GM23338 (cell line): ENCODE results near the gene NTM. TPM values are rescaled to one million over a fixed set of nuclear protein-coding genes. Genes with fewer than 3 reads are reported as not detected.
A peak's percentile ranks its signal among the peaks of the same experiment; 100 is the strongest.

Experiments
- ATAC-seq: fragments of 200-7000 bp; cut with Tn5 transposase; 3 replicates; pipeline ENCODE4 v1.9.1; 2020
- DNase-seq: peaks from one replicate; pipeline ENCODE4 v3.0.0-alpha.2; 2015; ENCODE audit warnings: low spot score
- H2AFZ ChIP-seq: fragments of 200-600 bp; sonication (generic); 2 replicates; pipeline ENCODE4 v1.8.0; 2016; ENCODE audit warnings: antibody characterized with exemption, mild to moderate bottlenecking, moderate library complexity
- H3F3A ChIP-seq: fragments of 200-600 bp; sonication (generic); replicated peaks from 2 replicates; pipeline ENCODE4 v1.8.0; 2017; ENCODE audit warnings: antibody characterized with exemption, mixed run types, low read depth
- H3K27ac ChIP-seq: fragments of 200-600 bp; sonication (generic); 2 replicates; pipeline ENCODE4 v1.6.1; 2016; ENCODE audit warnings: low read depth
- H3K27me3 ChIP-seq: fragments of 200-600 bp; sonication (generic); 2 replicates; pipeline ENCODE4 v1.8.0; 2016; ENCODE audit warnings: mild to moderate bottlenecking, mixed run types, moderate library complexity; ENCODE audit not compliant: insufficient read depth
- H3K36me3 ChIP-seq: fragments of 200-600 bp; sonication (generic); 2 replicates; pipeline ENCODE4 v1.8.0; 2016; ENCODE audit warnings: mild to moderate bottlenecking; ENCODE audit not compliant: insufficient read depth
- H3K4me1 ChIP-seq: fragments of 200-600 bp; sonication (generic); 2 replicates; pipeline ENCODE4 v1.8.0; 2016; ENCODE audit warnings: mild to moderate bottlenecking, moderate library complexity; ENCODE audit not compliant: insufficient read depth
- H3K4me2 ChIP-seq: fragments of 200-600 bp; sonication (generic); 2 replicates; pipeline ENCODE4 v1.7.1; 2017; ENCODE audit warnings: mixed run types
- H3K4me3 ChIP-seq: fragments of 200-600 bp; sonication (generic); 2 replicates; pipeline ENCODE4 v1.6.1; 2016; ENCODE audit warnings: mixed run types
- H3K79me2 ChIP-seq: fragments of 200-600 bp; sonication (generic); replicated peaks from 2 replicates; pipeline ENCODE4 v1.8.0; 2017; ENCODE audit warnings: mild to moderate bottlenecking; ENCODE audit not compliant: insufficient read depth
- H3K9me2 ChIP-seq: fragments of 200-600 bp; sonication (generic); 2 replicates; pipeline ENCODE4 v1.8.0; 2017; ENCODE audit not compliant: insufficient read depth
- H4K20me1 ChIP-seq: fragments of 200-600 bp; sonication (generic); replicated peaks from 2 replicates; pipeline ENCODE4 v1.8.0; 2017; ENCODE audit warnings: mild to moderate bottlenecking; ENCODE audit not compliant: insufficient read depth
- H3K27ac Mint-ChIP-seq: 2 replicates; pipeline ENCODE4 v1.8.0; 2020; ENCODE audit warnings: inconsistent platforms, mild to moderate bottlenecking, moderate library complexity, mixed read lengths
- H3K27me3 Mint-ChIP-seq: 3 replicates; pipeline ENCODE4 v1.8.0; 2022; ENCODE audit warnings: low read depth, mild to moderate bottlenecking, moderate library complexity, mixed read lengths, inconsistent platforms; ENCODE audit not compliant: insufficient read depth, poor library complexity
- H3K36me3 Mint-ChIP-seq: 3 replicates; pipeline ENCODE4 v1.8.0; 2021; ENCODE audit warnings: low read depth, mild to moderate bottlenecking, inconsistent platforms, moderate library complexity, mixed read lengths
- H3K4me1 Mint-ChIP-seq: 3 replicates; pipeline ENCODE4 v1.8.0; 2020; ENCODE audit warnings: mild to moderate bottlenecking, inconsistent platforms, mixed read lengths
- H3K4me3 Mint-ChIP-seq: 3 replicates; pipeline ENCODE4 v1.8.0; 2021; ENCODE audit warnings: moderate library complexity, mild to moderate bottlenecking, inconsistent platforms, mixed read lengths
- H3K9me3 Mint-ChIP-seq: 3 replicates; pipeline ENCODE4 v1.8.0; 2020; ENCODE audit warnings: moderate library complexity, mild to moderate bottlenecking, inconsistent platforms, mixed read lengths
- ETS1 ChIP-seq: IDR thresholded peaks from 2 replicates; pipeline ENCODE4 v1.6.1; 2016; ENCODE audit warnings: antibody characterized with exemption
- EZH2phosphoT487 ChIP-seq: fragments of 200-600 bp; sonication (generic); IDR thresholded peaks from one replicate; pipeline ENCODE4 v1.8.1; 2018; ENCODE audit warnings: antibody characterized with exemption; ENCODE audit not compliant: unreplicated experiment
- POLR2AphosphoS5 ChIP-seq: IDR thresholded peaks from 2 replicates; pipeline ENCODE4 v1.6.1; 2016; ENCODE audit warnings: antibody characterized with exemption, low read depth
- REST ChIP-seq: IDR thresholded peaks from one replicate; pipeline ENCODE4 v1.6.1; 2018; ENCODE audit warnings: antibody characterized with exemption; ENCODE audit not compliant: unreplicated experiment
- ZNF114 ChIP-seq: fragments of 250-450 bp; sonication (Bioruptor Pico); IDR thresholded peaks from 2 replicates; pipeline ENCODE4 v1.5.0; 2020; ENCODE audit warnings: mild to moderate bottlenecking, moderate library complexity
- ZNF331 ChIP-seq: fragments of 250-450 bp; sonication (Bioruptor Pico); IDR thresholded peaks from 2 replicates; pipeline ENCODE4 v1.5.0; 2020; ENCODE audit warnings: low read depth, mild to moderate bottlenecking, moderate library complexity
- ZNF462 ChIP-seq: fragments of 250-450 bp; sonication (Bioruptor Pico); IDR thresholded peaks from 2 replicates; pipeline ENCODE4 v1.5.0; 2020; ENCODE audit warnings: mild to moderate bottlenecking, moderate library complexity
- polyA plus RNA-seq: library from polyadenylated mRNA; unstranded; fragments of >200 nt; fragmentation: Nextera tagmentation; extraction: Ambion mirVana; gene quantifications from 2 replicates; pipeline ENCODE4 v1.2.1, GENCODE V29; 2016
- total RNA-seq: library from RNA; depleted of rRNA; stranded (reverse); fragments of >200 nt; shearing (Covaris generic); gene quantifications from 2 replicates; pipeline ENCODE4 v1.2.3, GENCODE V29; 2014

The NTM gene
- total and polyA plus RNA-seq, 2 experiments from 2014 or later = 10.6 to 14.6 TPM

- Mint-ChIP-seq H3K9me3 (no peaks in the 10 kb centered on the region), H3K27me3 (peaks cover 2% of the 10 kb centered on the region), H3K4me1 (peaks cover 13% of the 10 kb centered on the region), H3K4me3 (no peak overlapping the region), H3K36me3 (no peaks in the 10 kb centered on the region; the same call in 2 of the 3 replicates), H3K27ac (no peak overlapping the region)
- H3K4me1 ChIP-seq = peaks cover 6% of the 10 kb centered on the region; the same call in 1 of the 2 replicates
- no peak overlapping the region for H3K4me3 ChIP-seq
- DNase-seq (no peak), ATAC-seq (no peak)
- no peak overlapping the region for H3K27ac ChIP-seq
- H3K79me2 ChIP-seq = no peaks in the 10 kb centered on the region
- H3K9me2 ChIP-seq = peaks cover 7% of the 10 kb centered on the region; the same call in 1 of the 2 replicates
- H3F3A ChIP-seq = no peaks in the 10 kb centered on the region
- no peak for TF ChIP-seq POLR2AphosphoS5
- TF ChIP-seq ZNF114 (CRISPR knock-in tag) = no peak
- no peak for TF ChIP-seq REST
- TF ChIP-seq ZNF331 (CRISPR knock-in tag) = no peak
- no peak for TF ChIP-seq ZNF462 (CRISPR knock-in tag)
- TF ChIP-seq ETS1 = no peak
- TF ChIP-seq EZH2phosphoT487 = no peak
- H3K27me3 ChIP-seq = no peaks in the 10 kb centered on the region
- no peaks in the 10 kb centered on the region for H4K20me1 ChIP-seq
- no peak overlapping the region for H3K4me2 ChIP-seq
- no peaks in the 10 kb centered on the region for H3K36me3 ChIP-seq
- H2AFZ ChIP-seq = peak overlapping the region; percentile 43; the same call in 1 of the 2 replicates
Measured at GRCh38 chr11:132349811-132350733, 979.7 kb downstream of the NTM start.
